ENCODE data around the gene CYTH4. TPM values are rescaled to one million over a fixed set of nuclear protein-coding genes. Genes with fewer than 3 reads are reported as not detected.

CYTH4 gene
- total RNA-seq, 1 donor from 2014 or later, result not detected

DNA sequence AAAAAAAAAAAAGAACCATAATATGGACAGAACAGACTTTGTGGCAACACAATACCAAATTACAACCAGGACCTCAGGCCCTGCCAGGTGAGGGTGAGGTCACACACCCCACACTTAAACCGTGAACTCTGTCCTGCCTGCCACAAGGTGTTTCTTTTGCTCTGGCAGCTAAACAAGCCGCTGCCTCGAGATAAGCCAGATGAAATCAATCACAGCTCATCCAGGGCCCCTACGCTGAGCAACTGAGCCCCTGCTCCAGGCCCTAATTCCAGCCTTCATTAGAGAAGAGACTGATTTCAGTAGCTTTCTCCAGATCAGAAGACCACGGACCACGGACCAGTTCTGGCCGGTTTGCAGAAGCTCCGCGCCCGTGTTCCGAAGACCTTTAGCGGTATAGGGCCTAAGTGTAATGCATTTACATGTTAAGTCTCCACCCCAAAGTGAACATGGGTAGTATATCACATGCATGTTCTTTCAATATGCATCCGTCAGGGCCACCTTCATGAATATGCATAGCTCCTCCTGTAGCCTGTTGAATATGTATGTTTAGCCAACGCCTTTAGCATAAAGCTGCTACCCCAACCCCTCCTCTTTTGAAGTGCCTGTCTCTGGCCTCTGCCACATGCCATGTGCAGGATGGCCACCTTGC is 23.4 kb upstream of the CYTH4 start:
- TF ChIP-seq, protein P1, sequence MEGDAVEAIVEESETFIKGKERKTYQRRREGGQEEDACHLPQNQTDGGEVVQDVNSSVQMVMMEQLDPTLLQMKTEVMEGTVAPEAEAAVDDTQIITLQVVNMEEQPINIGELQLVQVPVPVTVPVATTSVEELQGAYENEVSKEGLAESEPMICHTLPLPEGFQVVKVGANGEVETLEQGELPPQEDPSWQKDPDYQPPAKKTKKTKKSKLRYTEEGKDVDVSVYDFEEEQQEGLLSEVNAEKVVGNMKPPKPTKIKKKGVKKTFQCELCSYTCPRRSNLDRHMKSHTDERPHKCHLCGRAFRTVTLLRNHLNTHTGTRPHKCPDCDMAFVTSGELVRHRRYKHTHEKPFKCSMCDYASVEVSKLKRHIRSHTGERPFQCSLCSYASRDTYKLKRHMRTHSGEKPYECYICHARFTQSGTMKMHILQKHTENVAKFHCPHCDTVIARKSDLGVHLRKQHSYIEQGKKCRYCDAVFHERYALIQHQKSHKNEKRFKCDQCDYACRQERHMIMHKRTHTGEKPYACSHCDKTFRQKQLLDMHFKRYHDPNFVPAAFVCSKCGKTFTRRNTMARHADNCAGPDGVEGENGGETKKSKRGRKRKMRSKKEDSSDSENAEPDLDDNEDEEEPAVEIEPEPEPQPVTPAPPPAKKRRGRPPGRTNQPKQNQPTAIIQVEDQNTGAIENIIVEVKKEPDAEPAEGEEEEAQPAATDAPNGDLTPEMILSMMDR (IDR thresholded peaks at IDR 0.05), result no peak
- Mint-ChIP-seq H3K36me3 (ENCODE audit: low read depth) (no peaks in the 10 kb centered on the region), H3K9me3 (ENCODE audit: low read depth) (peaks cover 3% of the 10 kb centered on the region), H3K27me3 (ENCODE audit: low read depth) (peaks cover 23% of the 10 kb centered on the region), H3K4me1 (ENCODE audit: low read depth) (peaks cover 21% of the 10 kb centered on the region), H3K4me3 (ENCODE audit: unreplicated experiment) (no peak overlapping the region), H3K27ac (ENCODE audit: unreplicated experiment) (no peak overlapping the region)
- peak; percentile 44 for DNase-seq (ENCODE audit: low spot score)

GRCh38 chr22:37259540-37260029 is 22.7 kb upstream of the CYTH4 start:
- Mint-ChIP-seq H3K27ac (ENCODE audit: unreplicated experiment) (no peak overlapping the region), H3K4me1 (ENCODE audit: low read depth) (peaks cover 16% of the 10 kb centered on the region), H3K4me3 (ENCODE audit: unreplicated experiment) (no peak overlapping the region), H3K9me3 (ENCODE audit: low read depth) (peaks cover 10% of the 10 kb centered on the region), H3K27me3 (ENCODE audit: low read depth) (peaks cover 23% of the 10 kb centered on the region), H3K36me3 (ENCODE audit: low read depth) (peaks cover 2% of the 10 kb centered on the region)
- TF ChIP-seq, protein P1 (IDR thresholded peaks at IDR 0.05), result peak; percentile 82
- DNase-seq (ENCODE audit: low spot score), result peak; percentile 44

GRCh38 chr22:37260155-37260795 is 22.0 kb upstream of the CYTH4 start:
- Mint-ChIP-seq H3K4me3 (ENCODE audit: unreplicated experiment) (no peak overlapping the region), H3K9me3 (ENCODE audit: low read depth) (peaks cover 13% of the 10 kb centered on the region), H3K27ac (ENCODE audit: unreplicated experiment) (no peak overlapping the region), H3K4me1 (ENCODE audit: low read depth) (peaks cover 12% of the 10 kb centered on the region), H3K36me3 (ENCODE audit: low read depth) (peaks cover 2% of the 10 kb centered on the region), H3K27me3 (ENCODE audit: low read depth) (peaks cover 21% of the 10 kb centered on the region)
- TF ChIP-seq, protein P1 (IDR thresholded peaks at IDR 0.05), result no peak
- peak; percentile 52 for DNase-seq (ENCODE audit: low spot score)

DNA sequence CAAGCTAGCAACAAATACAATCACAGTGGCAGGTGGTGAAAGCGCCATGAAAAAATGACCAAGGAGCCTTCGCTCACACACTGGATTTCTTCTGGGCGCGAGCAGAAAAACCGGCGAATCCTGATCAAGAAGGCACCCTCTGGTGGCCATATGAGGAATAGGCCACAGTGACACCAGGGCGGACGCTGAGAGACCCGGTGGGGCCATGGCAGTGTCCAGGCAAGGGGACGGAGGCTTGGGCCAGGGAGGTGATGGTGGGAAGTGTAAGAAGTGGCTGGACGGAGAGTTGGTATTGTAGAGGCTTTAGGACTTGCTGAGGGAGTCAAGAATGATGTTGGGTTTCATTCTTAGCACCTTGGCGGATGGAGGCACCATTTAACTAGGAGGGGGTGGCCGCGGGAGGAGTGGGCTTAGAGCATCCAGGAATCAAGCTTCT is 21.4 kb upstream of the CYTH4 start:
- Mint-ChIP-seq H3K9me3 (ENCODE audit: low read depth) (peaks cover 13% of the 10 kb centered on the region), H3K4me3 (ENCODE audit: unreplicated experiment) (no peak overlapping the region), H3K27ac (ENCODE audit: unreplicated experiment) (no peak overlapping the region), H3K27me3 (ENCODE audit: low read depth) (peaks cover 15% of the 10 kb centered on the region), H3K36me3 (ENCODE audit: low read depth) (peaks cover 4% of the 10 kb centered on the region), H3K4me1 (ENCODE audit: low read depth) (peaks cover 12% of the 10 kb centered on the region)
- peak; percentile 52 for DNase-seq (ENCODE audit: low spot score)
- TF ChIP-seq, protein P1 (IDR thresholded peaks at IDR 0.05), result peak; percentile 89

GRCh38 chr22:37262346-37262745 is 20.0 kb upstream of the CYTH4 start:
- H3K36me3 Mint-ChIP-seq (ENCODE audit: low read depth), result peaks cover 4% of the 10 kb centered on the region

More at GRCh38 chr22:37262346-37262745, 20.0 kb upstream of the CYTH4 start:
- H3K4me3 Mint-ChIP-seq (ENCODE audit: unreplicated experiment), result no peak overlapping the region
- peaks cover 12% of the 10 kb centered on the region for H3K27me3 Mint-ChIP-seq (ENCODE audit: low read depth)
- TF ChIP-seq, protein P1 (IDR thresholded peaks at IDR 0.05), result no peak
- H3K27ac Mint-ChIP-seq (ENCODE audit: unreplicated experiment), result no peak overlapping the region
- DNase-seq (ENCODE audit: low spot score), result peak; percentile 39
- H3K4me1 Mint-ChIP-seq (ENCODE audit: low read depth), result peaks cover 19% of the 10 kb centered on the region
- peaks cover 13% of the 10 kb centered on the region for H3K9me3 Mint-ChIP-seq (ENCODE audit: low read depth)
